ENCODE results near the gene RRN3.
"Not testable (repeated sequence)": the region's sequence is repeated elsewhere in the genome, so short reads cannot be mapped to it uniquely, and the experiment has no call there.

RRN3 gene

DNA sequence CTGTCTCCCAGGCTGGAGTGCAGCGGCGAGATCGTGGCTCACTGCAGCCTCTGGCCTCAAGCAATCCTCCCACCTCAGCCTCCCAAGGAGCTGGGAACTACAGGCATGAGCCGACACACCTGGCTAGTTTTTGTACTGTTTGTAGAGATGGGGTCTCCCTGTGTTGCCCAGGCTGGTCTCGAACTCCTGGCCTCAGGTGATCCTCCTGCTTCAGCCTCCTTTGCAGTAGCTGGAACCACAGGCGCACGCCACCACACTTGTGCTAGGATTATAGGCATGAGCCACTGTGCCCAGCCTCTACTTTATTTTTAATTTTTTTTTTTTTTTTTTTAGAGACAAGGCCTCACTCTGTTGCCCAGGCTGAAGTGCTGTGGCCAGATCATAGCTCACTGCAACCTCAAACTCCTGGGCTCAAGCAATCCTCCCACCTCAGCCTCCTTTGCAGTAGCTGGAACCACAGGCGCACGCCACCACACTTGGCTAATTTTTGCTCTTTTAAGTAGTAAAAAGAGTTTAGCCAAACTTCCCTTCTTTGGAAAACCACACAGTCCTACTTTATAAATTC is 42.6 kb downstream of the RRN3 start:
- no peak for DNase-seq (ENCODE audit: low spot score)

DNA sequence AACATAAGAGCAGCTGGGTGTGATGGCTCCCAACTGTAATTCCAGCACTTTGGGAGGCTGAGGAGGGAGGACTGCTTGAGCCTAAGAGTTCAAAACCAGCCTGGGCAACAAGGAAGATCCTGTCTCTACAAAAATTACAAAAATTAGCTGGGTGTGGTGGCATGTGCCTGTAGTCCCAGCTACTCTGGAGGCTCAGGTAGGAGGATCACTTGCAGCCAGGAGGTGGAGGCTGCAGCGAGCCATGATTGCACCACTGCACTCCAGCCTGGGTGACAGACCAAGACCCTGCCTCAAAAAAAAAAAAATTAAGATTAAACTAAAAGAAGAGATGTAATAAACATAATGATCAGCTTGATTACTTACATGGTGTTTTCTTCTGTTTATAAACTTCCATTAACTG is 43.6 kb downstream of the RRN3 start:
- not testable (repeated sequence) for DNase-seq (ENCODE audit: low spot score)

DNA sequence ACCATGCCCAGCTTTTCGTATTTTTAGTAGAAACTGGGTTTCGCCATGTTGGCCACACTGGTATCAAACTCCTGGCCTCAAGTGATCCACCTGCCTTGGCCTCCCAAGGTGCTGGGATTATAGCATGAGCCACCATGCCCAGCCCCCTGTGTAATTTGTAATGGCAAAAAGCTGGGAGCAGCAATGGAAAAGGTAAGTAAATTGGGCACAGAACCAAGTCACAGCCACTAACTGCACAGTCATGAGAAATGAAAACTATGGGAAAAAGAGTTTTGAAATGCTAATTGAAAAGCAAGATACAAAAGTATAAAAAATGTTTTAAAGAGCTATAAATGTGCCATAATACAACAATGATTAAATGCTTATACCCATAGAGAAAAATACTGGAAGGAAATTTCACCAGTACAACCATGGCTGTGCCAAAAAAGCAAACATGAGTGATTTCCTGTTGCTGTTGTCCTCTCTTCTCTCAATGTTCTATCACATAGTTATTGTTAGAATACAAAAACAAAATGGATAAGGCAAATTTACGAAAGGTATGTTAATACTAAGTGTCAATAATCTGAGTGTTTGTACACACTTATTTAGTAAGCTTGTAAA is 44.4 kb downstream of the RRN3 start:
- DNase-seq (ENCODE audit: low spot score), result no peak

DNA sequence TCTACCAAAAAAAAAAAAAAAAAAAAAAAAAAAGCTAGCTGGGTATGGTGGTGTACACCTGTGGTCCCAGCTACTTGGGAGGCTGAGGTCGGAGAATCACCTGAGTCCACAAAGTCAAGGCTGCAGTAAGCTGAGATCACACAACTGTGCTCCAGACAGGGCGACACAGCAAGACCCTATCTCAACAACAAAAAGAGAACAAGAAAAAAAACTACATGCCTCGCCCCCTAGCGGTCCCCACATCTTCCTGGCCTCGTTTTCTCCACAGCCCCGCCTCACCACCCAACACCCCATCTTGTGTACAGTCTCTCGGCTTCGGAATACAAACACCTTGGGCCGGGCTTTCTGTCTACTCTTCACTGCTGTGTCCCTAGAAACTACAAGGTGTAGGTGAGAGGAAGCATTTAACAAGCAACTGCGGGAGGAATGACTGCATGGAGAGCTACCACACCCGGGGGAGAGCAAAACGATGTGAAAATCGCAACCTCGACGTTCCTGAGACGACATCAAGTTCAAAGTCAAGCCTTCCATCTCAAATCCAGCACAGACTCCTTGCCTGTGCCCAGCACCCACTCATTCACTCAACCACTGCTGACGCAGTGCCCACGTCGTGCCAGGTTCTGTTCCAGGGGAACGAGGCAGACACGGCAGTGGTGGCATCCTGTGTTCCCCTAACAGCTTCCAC is 47.2 kb downstream of the RRN3 start:
- DNase-seq (ENCODE audit: low spot score), result no peak

DNA sequence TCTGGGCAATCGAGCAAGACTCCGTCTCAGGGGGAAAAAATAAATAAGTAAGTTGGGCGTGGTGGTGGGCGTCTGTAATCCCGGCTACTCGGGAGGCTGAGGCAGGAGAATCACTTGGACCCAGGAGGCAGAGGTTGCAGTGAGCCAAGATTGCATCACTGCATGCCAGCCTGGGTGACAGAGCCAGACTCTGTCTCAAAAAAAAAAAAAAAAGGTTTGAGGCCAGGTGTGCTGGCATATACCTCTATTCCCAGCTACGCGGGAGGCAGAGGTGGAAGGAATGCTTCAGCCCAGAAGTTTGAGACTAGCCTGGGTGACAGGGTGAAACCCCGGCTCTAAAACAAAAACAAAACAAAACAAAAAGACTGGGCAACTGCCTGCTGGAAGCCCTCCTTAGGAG is 48.8 kb downstream of the RRN3 start:
- not testable (repeated sequence) for DNase-seq (ENCODE audit: low spot score)

DNA sequence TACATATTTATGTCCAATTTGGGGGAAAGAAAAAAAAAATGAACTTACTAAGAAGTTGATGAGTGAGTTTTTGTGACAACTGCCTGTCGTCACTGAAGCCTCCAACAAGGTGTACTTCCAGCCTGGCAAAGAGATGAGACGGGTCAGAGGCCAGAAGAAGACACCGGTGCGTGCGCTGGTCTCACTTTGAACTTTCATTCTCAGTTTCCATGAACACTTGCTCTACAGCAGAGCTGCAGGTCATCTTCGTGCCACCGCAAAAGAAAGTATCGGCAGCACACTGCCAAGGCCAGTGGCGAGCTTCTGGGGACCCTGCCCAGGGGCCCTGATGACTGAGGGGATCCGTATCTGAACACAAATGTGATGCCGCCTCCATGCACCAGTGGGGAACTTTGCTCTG is 49.8 kb downstream of the RRN3 start:
- no peak for DNase-seq (ENCODE audit: low spot score)

DNA sequence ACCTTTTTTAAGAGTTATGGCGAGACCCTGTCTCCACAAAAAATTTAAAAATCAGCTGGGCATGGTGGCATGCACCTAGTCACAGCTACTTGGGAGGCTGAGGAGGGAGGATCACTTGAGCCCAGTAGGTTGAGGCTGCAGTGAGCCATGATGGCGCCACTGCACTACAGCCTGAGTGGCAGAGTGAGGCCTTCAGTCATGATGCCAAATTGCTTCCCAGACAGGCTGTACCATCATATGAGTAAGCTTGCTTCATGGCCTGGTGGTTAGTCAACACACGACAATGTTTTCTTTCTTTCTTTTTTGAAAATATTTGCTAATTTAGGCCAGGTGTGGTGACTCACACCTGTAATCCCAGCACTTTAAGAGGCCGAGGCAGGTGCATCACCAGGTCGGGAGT is 50.7 kb downstream of the RRN3 start:
- no peak for DNase-seq (ENCODE audit: low spot score)

DNA sequence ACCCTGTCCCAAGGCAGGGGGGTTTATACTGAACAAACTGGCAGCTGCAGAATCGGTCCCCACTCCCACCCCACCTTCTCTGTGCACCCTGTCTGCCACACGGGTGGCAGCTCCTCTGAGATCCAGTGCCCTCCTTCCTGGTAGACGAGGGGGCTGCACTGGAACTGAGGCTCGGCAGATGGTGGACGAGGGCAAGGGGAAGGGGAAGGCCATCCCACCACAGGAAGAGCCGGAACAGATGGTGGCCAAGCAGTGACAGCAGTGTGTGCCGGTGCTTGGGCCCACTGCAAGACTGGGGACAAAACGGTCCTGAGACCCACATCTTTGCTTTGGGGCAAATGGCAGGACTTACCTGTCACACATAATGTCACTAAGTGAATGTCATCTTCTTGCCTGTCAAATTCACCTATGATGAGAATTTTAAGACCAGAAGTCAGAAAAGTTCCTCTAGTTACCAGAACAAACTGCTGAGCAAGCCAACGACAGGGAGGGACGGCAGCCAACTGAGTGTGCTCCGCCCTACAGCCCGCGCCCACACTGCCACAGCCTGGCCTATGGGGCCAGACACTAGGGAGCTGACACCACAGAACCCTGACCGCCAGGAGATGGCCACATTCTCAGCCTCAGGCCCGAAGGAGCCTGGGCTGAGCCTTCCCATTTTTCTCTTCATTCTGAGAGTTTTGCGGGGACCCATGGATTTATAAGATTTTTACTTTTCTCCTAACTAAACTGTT is 52.6 kb downstream of the RRN3 start:
- no peak for DNase-seq (ENCODE audit: low spot score)

DNA sequence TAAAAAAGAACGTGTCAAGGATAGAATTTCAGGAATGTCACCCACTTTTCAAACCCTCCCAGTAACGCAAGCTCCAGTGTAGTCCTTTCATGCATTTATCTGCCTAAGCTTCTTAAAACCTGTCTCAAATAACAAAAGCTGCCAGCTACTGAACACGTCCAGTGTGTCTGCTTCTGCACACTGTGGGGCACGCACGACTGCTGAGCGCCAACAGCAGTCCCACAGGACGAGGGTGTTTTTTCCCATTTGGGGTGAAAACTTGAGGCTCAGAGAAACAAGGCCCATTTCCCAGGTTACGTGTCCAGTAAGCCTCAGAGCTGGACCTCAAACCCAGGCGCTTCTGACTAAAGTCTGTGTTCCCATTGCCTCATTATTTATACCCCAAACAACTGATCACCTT is 55.4 kb downstream of the RRN3 start:
- no peak for DNase-seq (ENCODE audit: low spot score)

DNA sequence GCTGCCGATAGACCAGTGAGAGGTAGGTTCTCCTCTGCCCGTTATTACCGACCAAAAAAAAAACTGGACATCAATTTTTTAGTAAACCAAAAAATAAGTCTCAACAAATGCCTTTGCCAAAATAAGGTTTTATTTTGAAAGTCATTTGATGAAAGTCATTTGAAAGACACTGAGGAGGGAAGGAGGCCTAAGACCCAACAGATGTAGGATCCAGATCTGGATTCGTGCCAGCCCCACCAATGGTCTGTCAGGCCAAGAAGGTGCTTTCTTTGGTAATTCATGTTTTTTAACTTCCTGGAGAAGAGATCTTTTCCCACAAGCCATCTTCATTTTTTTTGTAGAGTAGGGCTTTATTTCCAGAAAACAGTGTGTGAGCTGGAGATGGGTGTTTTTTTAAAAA is 56.3 kb downstream of the RRN3 start:
- DNase-seq (ENCODE audit: low spot score), result no peak

DNA sequence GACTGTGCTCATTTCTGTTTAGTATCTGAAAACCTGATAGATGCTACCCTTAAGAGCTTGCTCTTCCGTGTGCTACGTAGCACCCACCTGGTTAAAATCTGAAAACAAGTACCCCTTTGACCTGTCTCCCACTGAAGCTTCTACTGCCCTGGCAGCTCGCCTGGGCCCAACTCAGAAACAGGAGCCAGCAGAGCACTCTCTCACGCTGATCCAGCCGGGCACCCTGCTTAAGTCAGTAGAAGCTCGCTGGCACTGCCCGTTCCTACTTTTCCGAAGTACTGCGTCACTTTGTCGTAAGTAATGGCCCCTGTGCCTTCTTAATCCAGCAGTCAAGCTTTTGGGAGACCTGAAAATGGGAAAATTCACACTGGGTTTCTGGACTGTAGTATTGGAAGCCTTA is 57.1 kb downstream of the RRN3 start:
- no peak for DNase-seq (ENCODE audit: low spot score)

DNA sequence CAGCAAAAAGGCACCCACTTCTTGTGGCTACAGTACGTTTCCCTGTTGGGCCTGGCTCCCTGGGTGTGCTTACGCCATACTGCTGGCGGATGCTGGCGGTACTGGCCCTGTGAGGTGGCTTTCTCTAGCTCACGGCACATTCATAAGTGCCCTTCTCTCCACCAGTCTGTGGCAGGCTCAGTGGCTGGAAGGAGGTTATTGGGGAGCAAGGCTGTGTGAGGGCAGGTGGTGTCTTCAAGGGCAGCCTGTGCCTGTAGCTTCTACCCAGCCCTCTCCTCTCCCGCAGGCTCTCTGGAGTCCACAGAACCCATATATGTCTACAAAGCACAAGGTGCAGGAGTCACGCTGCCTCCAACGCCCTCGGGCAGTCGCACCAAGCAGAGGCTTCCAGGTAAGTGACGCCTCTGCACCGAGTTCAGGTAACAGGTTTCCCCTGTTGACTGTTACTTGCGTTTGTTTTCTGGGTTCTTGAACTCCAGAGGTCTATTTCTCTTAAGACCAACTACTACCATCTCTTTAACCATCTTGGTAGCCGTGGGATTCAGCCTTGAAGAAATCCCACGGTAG is 58.8 kb downstream of the RRN3 start:
- no peak for DNase-seq (ENCODE audit: low spot score)

DNA sequence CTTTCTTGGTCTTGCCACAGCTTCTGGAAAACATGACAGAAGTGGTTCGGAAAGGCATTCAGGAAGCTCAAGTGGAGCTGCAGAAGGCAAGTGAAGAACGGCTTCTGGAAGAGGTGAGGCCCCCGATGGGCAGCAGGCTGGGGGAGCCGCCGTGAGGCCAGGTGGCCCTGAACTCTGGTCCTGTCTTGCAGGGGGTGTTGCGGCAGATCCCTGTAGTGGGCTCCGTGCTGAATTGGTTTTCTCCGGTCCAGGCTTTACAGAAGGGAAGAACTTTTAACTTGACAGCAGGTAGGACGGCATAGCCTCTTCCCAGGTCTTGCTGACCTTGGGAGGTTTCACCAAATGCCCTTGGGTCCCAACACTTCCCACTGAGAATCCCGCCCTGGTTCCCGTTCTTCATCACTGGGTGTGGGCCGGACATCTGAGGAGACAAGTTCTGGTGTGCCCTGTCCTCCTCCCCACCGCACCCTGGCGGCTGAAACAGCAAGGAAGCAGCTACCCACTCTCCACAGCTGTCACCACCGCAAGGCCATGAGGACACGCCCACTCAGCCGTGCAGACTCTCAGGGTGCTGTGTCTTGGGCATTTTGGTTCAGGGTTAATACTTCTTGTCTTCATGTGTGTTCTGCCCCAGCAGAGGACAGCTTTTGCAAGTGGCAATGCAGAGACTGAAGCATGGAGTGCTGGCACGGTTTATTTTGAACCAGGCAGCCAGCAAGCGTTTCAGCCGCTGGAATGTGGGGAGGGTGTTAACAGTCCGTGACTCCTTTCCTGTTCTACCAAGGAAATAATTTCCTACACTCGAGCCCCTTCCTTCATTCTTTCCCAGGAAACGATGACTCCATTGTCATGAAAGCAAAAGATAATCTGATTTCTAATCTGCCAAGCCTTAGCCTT is 59.6 kb downstream of the RRN3 start:
- DNase-seq (ENCODE audit: low spot score), result no peak

DNA sequence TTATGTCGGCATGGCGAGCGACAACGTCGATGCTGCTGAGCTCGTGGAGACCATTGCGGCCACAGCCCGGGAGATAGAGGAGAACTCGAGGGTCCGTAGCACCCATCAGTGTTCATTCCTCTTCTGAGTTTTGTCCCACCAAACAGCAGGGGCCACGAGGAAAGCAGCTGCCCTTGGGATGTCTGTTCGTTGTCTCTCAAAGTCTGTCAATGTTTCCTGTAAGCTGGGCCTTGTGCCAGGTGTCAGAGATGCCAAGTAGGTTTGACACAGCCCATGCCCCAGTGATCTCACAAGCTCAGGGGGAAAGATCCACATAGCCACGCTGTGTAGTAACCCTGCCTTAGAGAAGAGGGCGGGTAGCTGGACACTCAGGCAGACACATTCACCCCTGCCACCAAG is 60.8 kb downstream of the RRN3 start:
- DNase-seq (ENCODE audit: low spot score), result no peak

DNA sequence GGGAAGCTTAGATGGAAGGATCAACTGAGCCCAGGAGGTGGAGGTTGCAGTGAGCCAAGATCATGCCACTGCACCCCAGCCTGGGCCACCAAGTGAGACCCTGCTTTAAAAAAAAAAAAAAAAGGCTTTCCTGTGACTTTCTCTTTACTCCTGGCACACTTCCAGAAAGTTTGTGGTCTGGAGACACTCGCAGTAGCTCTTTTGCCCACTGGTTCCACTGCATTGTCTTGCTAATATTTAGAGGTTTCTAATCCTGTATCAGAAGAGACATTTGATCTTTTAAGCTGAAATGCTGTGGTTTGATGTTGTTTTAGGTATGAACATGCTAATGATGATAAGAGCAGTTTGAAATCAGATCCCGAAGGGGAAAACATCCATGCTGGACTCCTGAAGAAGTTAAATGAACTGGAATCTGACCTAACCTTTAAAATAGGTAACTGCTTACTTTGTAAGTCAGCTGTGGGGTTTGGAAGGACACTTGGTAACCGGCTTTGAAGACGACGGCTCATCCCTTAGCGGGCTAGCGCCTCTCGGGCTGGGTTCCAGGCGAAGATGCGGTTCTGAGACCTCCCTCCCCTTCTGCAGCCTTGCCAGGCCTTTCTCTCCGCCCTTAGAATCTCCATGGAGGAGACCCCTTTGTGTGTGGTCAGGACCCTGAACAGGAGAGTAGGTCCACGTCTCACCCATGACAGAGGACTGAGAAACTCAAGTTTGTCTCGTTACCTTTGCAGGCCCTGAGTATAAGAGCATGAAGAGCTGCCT is 61.3 kb downstream of the RRN3 start:
- no peak for DNase-seq (ENCODE audit: low spot score)

DNA sequence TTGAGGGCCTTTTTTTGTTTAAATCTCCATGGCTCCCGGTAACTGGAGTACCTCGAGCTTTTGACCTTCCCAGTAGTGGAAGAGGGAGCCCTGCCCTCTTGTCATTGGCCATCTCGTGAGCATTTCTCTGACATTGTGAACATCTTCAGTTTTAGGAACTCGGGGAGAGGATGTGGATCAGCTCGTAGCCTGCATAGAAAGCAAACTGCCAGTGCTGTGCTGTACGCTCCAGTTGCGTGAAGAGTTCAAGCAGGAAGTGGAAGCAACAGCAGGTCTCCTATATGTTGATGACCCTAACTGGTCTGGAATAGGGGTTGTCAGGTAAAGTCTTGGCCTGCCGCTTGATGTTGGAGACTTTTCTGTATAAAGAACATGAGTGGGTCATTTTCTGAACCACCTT is 62.5 kb downstream of the RRN3 start:
- DNase-seq (ENCODE audit: low spot score), result no peak

DNA sequence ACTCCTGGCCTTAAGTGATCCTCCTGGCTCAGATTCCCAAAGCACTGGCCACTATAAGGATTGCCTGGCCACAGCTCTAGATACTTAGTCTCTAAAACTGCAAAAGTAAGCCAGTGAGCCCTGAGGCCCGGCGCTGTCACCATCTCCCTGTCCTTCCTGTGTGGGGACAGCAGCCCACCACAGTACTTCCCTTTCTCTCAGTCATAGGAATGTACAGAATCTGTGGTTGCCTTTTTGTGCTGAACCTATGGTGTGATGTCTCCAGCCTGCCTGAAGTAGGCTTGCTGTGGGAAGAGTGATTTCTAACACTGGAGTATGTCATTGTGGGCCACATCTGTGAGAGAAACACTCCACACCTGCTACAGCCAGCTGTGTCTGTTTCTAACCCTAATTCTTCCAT is 62.9 kb downstream of the RRN3 start:
- no peak for DNase-seq (ENCODE audit: low spot score)

DNA sequence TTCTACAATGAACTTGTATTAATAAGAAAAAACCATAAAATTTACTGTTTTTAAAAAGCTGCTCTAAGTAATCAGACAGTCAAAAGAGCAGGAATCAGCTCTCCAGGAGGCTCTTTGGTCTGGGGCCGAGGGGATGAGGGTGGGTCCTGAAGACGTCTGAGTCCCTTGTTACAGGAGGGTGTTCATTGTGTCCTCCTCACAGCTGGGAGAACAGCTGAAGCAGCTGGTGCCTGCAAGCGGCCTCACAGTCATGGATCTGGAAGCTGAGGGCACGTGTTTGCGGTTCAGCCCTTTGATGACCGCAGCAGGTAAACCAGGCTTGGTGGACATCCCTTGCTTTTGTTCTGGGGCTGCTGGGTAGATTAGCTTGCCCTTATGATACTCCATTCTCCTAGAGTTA is 64.3 kb downstream of the RRN3 start:
- not testable (repeated sequence) for DNase-seq (ENCODE audit: low spot score)

DNA sequence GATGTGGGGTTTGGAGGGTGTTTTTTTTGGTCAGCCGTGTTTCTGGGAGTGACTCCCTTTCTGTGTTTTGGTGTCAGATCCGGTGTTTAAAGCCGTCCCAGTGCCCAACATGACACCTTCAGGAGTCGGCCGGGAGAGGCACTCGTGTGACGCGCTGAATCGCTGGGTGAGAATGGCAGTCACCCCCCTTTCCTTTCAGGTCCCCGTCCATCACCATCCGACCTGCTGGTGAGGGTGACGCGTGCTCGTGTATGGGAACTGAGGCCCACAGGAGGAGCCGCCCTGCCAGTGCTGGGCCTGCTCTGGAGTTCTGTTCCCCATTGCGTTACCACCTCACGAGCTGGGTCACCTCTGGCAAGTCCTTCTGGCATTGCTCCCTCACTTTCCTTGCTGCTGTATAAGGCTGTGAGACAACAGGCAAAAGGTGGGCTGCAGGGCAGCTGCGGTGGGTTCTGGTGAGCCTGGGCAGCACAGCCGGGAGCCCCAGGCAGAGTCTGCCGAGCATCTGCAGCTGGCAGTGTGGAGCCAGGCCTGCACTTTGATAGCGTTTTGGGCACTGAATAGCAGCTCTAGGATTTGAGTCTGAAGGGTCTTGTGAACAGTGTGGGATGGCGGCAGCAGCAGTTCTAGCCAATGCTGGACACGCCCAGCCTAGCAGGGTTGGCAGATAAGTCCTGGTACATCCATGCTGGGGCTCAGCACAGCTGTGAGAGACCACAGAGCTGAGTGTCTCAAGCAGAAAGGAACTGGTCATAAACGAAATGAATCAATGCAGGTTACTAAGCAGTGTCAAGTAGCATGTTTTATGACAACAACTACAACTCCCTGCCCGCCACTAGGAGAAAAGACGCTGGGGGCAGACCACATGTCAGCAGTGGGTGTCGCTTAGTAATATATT is 65.0 kb downstream of the RRN3 start:
- not testable (repeated sequence) for DNase-seq (ENCODE audit: low spot score)

DNA sequence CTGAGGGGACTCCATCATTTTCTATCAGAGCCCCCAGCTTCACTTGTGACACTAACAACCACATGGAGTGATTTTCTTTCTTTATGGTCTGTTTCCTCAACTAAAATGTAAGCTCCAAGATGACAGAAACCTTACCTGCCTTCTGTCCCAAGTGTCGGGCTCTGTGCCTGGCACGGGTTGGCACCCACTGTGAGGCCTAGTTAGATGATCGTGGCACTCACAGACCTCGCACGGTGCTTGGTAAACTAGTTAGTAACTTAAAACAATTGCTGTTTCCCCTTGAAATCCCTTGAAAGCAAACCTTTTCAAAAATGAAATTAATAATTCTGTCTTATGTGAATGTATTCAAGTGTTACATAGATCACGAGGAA is 65.7 kb downstream of the RRN3 start:
- not testable (repeated sequence) for DNase-seq (ENCODE audit: low spot score)

Data from LoVo (cell line).